NCI-H2107 treated with DMSO at 0.1 percent for 48 hours (cell line): Measurements from ENCODE around the gene ARL4C.

Experiments used
- DNase-seq: peaks from one replicate; lab custom pipeline; 2025; ENCODE audit not compliant: unreplicated experiment; lab: John Stamatoyannopoulos, UW

ARL4C gene

DNA sequence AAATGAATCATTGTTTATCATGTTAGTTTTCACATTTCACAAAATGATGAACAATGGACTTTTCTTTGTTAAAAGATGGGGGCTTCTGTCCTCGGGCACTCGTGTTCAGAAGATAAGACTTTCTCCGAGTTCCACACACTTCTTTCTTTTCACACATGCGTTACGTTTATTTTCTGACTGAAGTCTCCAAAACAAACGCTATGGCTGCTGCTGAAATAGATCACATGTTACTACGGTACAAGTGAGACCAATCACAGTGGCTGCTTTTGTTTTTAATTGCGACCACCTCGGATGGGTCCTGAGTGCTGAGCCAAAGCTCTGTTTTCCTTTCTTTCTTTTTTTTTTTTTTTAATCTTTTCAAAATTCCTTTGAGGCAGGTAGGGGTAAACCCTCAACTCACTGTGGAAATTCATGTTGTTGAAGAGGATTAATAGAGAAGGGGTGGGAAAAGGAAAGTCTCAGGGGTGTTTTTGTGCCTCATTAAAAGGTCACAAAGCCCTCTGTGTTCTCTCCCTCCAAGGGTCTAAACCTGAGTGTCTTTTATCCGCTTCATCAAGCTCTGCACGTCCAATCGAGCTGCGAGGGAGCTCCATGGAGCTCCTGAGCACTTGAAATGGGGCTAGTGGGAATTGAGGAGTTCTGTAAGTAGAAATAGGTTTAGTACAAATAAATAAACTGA, 48.2 kb downstream of the ARL4C start:
- DNase-seq: no peak

DNA sequence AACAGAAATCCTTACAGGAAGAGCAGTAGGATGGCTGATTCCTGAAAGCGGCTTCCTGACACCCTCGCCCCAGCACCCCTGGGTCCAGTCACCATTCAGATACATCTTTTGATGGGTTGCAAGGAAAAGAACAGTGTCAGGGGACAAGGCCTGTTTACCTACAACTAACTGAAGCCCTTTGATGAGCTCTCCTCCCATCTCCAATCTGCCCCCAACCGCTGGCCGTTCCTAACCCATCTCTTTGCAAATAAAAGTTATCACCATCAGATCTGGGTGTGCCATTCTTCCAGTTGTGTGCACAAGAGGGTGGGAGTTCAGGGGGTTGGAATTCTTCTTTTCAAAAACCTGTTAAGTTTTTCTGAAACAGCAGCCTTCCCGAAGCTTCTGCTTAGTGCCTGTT, 48.9 kb downstream of the ARL4C start:
- DNase-seq: no peak

- no peak for DNase-seq
Observed at GRCh38 chr2:234447189-234447588, 49.7 kb downstream of the ARL4C start.

- no peak for DNase-seq
Observed at GRCh38 chr2:234446404-234447076, 50.3 kb downstream of the ARL4C start.

- no peak for DNase-seq
Observed at GRCh38 chr2:234444893-234445292, 52.0 kb downstream of the ARL4C start.

- no peak for DNase-seq
Observed at GRCh38 chr2:234444242-234444730, 52.6 kb downstream of the ARL4C start.
